SK-N-MC (cell line): ENCODE results near the gene IRF9.

Source experiments
- EZH2 ChIP-seq: fragments of 200-600 bp; sonication (generic); IDR thresholded peaks from one replicate; pipeline ENCODE4 v1.6.1; 2017; ENCODE audit warnings: antibody characterized with exemption
- FOXP2 ChIP-seq: optimal IDR thresholded peaks from 2 replicates; pipeline ENCODE3; 2011; ENCODE audit warnings: mild to moderate bottlenecking, moderate library complexity; ENCODE audit not compliant: insufficient read depth; ENCODE audit errors: extremely low read length, control extremely low read depth
- POLR2AphosphoS5 ChIP-seq: IDR thresholded peaks from 2 replicates; pipeline ENCODE4 v1.6.1; 2012; ENCODE audit warnings: mild to moderate bottlenecking, low read depth, low read length, borderline replicate concordance

- TF ChIP-seq EZH2: no peak
- no peak for TF ChIP-seq POLR2AphosphoS5
- no peak for TF ChIP-seq FOXP2
Observed at GRCh38 chr14:24183014-24183481, 22.0 kb downstream of the IRF9 start.
